Hippocampal formation (tissue), 2 donors: ENCODE measurements around the gene FAM3C.

Source experiments
- DNase-seq, 2 donors: peaks; one replicate each; lab custom pipeline; 2025; lab: John Stamatoyannopoulos, UW

Gene FAM3C

DNA sequence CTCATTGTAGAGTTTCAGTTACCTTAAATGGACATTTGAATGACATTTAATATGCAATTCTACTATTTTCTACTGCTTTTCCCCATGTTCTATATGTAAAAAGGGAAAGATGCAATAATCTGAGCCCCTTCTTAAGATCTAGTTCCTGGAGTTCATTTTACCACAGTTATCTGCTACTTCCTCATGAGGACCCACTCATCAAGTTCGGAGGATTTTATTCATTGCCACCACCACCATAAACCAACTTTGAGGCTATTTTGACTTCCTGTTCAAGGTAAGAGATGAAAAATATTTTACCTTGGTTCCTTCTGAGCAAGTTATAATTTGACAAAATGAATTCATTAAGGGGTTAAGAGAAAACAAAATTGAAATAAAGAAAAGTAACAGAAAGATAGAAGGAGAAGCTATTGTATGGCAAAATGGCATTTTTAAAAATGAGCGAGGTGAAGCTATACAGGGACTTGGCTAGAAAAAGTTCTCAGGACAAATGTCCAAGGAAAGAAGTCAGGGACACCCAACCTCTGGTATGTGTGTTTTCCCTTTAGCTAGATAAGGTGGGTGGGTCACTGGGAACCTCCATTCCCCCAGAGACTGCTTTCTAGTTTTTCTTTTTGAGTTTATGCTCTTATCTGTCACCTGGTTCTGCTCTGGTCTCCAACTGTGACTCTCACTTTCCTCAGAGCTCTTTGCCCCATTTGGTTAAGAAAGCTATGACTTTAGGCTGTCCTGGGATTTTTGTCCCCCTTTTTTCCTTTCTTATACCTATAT is 14.9 kb upstream of the FAM3C start:
- no peak for DNase-seq

DNA sequence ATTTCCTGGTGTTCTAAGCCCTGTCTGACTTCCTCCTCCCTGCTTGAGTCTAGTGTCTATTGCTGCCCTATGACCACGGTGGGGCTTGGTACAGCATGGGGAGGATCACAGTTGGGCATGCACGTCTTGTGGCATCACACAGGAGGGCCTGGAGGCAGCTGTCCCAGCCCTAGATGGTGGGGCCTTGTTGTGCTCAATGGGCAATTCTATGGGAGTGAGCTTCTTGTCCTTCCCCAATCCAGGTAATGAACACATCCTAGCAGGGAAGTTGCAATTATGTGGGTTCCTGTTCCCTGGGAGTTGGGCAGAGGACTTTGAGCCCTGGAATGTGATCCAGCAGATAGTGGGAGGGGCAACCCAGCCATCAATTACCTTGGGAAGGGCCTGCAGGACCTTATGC is 10.8 kb upstream of the FAM3C start:
- no peak for DNase-seq

DNA sequence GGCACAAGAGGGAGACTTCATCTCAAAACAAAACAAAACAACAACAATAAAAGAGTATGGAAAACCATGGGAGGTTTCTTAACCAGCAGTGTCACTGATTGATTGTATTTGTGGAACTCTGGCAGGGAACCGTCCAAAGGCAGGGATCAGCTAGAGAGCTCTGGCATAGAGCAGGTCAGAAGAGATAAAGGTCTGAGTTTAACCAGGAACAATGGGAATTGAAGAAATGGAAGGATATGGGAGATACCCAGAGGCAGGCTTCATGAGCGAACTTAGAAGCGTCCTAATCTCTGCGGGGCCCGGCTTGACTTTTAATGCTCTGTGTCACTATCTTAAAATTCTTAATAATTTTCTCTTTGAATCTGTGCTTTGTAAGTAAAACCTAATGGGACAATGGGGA is 10.4 kb upstream of the FAM3C start:
- DNase-seq = no peak

GRCh38 chr7:121404348-121404747 is 8.2 kb upstream of the FAM3C start:
- DNase-seq = no peak

DNA sequence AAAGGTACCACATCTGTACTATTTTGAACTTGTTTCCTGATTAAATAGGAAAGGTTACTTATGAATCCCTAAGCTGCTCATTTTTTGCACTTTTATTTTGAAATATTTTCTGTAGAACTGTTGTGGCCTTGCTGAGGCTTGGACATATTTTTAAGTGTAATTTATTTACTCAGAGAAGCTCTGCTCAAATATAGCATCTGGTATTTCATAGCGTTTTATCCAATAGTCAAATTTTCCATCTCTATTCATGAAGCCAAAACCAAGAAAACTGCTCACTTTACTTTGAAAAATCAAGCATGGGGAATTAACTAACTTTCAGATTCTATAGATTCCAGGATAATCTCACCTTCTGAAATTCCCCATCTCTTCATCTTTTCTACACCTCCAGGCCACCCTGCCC is 6.6 kb upstream of the FAM3C start:
- no peak for DNase-seq

DNA sequence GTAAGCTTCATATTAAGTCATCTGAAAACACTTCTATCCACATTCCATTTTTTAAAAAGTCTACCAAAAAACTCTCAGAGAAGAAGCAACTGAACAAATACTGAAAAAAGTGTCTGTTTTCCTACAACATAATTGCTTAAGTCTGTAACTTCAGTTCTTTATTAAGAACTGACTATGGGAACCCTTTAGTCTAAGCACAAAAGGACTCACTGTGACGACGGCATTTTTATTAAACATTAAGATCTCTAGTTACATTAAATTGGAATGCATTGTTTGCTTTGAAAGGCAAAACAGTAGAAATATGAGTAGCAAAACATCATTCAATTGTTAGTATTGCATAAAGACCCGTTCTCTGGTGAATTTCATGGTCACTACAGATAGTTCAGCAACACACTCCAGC is 5.8 kb upstream of the FAM3C start:
- DNase-seq = no peak

DNA sequence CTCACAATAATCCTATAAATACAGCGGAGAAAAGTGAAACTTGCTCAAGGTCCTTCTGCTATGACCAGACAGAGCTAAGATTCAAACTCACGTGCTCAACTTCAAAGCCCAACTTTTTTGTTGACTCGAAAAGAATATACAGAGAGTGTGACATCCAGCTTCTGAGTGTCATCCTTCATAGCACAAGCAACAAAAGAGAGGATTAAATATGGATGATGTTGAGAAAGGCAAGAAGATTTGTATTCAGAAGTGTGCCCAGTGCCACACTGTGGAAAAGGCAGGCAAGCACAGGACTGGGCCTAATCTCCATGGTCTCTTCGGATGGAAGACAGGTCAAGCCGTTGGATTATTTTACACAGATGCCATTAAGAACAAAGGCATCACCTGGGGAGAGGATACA is 2.1 kb upstream of the FAM3C start:
- no peak for DNase-seq

GRCh38 chr7:121397822-121398221 is 1.7 kb upstream of the FAM3C start:
- DNase-seq = no peak

DNA sequence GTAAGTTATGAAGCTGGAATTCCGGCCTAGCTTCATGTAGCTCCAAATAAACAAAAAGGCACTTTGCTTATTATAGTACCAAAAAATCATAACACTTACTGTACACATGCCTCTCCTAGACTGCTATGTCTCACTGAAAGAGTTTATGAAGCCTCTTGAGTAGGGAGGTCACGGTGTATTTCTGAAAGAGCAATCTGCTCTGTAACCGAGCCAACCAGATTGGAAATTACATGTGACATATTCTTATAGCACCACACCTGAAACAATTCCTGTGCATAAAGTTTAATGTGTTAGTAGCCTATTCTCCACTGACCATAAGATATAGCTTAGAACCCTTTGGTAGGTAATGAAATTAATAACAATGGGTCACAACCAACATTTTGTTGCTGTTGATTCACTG is 1.3 kb upstream of the FAM3C start:
- DNase-seq = no peak

DNA sequence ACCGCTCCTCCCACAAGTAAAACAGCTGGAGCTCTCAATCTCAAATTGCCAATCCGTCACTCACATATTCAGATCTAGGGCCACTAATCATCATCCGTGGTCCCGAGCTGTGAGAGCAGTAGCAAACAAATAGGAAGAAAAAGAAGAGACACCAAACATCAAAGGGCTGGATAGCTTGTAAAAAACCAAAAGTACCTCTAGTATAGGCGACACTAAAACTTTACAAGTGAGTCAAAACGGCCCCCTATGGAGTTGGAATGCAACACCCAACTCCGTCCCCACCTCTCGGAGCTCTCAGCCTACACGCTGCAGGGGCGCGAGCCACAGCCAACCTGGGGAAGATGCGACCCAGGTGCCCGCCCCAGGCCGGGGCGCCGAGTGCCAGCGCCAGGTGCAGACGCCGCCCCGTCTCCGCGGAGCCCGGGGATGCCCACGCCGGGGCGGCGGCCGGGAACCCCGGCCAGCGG is 581 bp downstream of the FAM3C start:
- no peak for DNase-seq

GRCh38 chr7:121394709-121395140 is 1.4 kb downstream of the FAM3C start:
- DNase-seq = no peak

DNA sequence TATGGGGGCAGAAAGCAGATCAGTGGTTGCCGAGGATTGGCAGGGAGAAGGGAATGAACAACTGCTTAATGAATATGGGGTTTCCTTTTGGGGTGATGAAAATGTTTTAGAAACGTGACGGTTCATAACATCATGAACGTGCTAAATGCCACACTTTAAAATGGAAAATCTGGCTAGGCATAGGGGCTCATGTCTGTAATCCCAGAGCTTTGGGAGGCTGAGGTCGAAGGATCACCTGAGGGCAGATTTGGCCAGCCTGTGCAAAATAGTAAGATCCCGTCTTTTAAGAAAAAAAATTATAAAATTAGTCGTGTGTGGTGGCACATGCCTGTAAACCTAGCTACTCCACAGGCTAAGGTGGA is 3.1 kb downstream of the FAM3C start:
- no peak for DNase-seq

- no peak for DNase-seq
Observed at GRCh38 chr7:121392277-121393004, 3.7 kb downstream of the FAM3C start.

DNA sequence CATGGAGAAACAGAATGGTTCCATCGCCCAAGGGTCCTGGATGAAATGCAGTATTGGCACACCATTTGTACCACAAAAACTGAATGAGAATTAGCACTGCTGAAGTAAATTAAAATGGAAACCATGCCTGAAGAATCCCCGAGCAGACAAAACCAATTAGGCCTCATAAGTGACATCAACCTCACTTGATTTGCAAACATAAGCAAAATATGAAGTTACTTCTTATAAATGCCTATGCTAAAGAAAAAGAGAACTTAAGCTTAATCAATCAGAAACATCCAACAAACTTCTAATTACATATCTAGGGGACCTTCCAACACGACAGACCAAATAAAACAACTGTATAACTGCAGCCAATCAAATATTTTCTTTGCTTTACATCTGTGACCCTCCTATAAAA is 4.4 kb downstream of the FAM3C start:
- DNase-seq = no peak

DNA sequence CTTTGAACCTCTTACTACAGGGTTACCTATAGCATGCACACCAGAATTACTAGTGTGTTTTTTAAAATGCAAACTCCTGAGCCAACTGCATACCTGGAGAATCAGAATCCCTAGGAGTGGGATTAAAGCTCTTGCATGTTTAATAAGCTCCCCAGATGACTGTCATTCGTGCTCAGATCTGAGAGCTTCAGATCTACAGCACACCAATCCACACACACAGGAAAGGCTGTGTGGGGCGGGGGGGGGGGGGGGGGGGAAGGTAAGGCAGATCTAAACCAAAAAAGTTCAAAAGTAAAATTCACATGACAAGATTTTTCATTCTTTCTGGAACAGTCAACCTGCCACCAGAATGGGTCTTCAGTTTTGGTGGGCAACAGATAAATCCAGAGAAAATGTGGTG is 5.5 kb downstream of the FAM3C start:
- no peak for DNase-seq

GRCh38 chr7:121390109-121390508 is 6.0 kb downstream of the FAM3C start:
- no peak for DNase-seq

DNA sequence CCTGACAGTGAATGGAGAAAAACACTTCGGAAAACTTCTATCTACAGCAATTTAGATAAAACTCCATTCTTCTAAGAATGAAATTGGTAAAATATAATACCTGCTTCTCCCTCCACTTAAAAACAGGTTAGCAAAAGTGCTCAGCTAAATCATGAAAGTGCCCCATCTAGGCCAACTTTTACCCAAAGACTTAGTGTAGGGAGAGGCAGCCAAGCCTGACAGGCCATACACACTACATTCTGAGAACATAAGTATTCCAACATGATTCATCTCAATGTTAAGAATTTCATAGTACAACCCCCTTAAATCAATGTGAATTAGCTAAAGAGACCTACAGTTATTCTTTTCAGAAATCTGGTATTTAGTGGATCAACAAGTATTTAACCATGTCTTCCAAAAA is 7.2 kb downstream of the FAM3C start:
- DNase-seq = no peak

- no peak for DNase-seq
Observed at GRCh38 chr7:121385800-121386179, 10.3 kb downstream of the FAM3C start.

GRCh38 chr7:121385056-121385799 is 10.9 kb downstream of the FAM3C start:
- DNase-seq = no peak

GRCh38 chr7:121384265-121384664 is 11.8 kb downstream of the FAM3C start:
- DNase-seq = no peak

- no peak for DNase-seq
Observed at GRCh38 chr7:121383235-121383910, 12.7 kb downstream of the FAM3C start.

GRCh38 chr7:121382473-121382872 is 13.6 kb downstream of the FAM3C start:
- DNase-seq = no peak
